Activated CD4-positive, alpha-beta T cell treated with anti-CD3 and anti-CD28 coated beads for 4 hours (primary cell): ENCODE data around the gene MINDY1.

Source experiments
- DNase-seq, 2 donors: peaks; one replicate each; pipeline ENCODE4 v3.0.0-alpha.2; 2020

The MINDY1 gene

GRCh38 chr1:151006327-151007052, at the start of gene MINDY1:
MINDY1 (minus strand) TSS chr1:151006902; CDS start chr1:151002617, 4,285 bp downstream.
- peak in 1 of 2 donors; percentile 14 for DNase-seq

DNA sequence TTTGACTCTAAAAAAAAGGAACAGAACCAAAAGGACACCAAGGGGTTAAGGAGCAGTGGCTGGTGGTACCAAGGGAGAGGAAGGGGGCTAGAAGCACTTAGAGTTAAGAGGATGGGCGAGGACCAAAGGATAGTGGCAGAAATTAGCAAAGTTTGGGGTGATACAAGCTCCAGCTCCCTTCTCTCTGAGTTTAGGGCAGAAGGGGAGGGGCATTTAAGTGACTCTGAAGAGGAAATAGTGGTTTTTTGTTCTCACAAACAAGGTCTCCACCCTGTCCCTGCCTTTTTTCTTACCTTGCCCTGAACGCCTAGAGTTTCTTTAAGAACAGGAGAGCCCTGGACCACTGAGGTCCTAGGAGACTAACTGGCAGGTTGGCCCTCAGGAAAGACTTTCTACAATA, 49.4 kb upstream of the MINDY1 start:
- no peak for DNase-seq

- no peak for DNase-seq
Measured at GRCh38 chr1:151055581-151055980, 48.9 kb upstream of the MINDY1 start.

DNA sequence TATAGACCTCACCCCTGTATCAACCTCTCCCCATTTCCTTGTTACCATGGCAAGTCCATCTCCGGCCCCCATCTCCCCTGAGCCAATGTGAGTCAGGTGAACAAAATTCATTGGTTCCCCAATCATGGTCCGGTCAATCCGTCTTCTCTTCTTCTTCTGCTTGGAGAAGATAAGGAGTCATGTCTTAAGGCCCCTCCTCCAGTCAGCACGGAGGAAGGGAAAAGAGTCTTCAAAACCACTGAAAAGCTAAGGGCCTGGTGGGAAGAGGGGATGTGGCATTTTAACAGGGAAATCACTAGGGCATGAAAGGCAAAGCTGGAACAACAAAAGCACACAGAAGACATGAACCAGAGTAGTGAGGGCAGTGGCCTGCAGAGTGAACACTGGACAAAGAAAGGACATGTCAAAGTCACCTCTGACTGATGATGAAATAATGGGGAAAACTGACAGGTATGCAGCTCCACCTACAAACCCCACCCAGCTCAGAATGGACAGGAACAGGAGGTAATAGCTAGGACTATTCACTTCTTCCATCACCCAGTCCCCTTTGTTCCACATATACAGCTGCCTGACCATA, 48.4 kb upstream of the MINDY1 start:
- DNase-seq: no peak

- no peak for DNase-seq
Measured at GRCh38 chr1:151051356-151052009, 44.8 kb upstream of the MINDY1 start.

DNA sequence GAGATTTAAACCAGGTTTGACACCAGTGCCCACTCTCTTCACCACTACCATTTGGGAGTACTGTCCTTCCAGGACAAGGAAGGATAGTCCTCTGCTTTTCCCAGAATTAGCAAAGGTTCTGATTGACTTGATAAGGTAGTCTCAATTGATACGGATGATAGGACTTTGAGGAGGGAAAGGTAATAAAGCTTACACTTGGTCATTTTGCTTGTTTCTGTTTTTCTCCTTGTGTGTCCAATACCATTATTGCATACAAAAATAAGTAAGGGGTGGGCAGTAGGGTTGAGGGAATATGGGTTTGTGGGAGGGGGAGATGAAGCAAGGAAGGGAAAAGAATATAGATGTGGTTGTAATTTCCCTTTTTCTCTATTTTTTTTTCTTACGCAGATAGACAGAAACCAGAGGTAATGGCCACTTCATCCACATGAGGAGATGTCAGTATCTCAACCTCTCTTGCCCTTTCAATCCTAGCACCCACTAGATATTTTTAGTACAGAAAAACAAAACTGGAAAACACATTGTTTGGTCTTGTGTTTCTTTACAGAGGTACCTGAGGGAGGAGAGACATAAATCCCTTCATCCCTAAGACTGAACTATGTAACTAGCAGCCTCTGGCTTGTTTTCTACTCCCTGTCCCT, 43.5 kb upstream of the MINDY1 start:
- DNase-seq: no peak

DNA sequence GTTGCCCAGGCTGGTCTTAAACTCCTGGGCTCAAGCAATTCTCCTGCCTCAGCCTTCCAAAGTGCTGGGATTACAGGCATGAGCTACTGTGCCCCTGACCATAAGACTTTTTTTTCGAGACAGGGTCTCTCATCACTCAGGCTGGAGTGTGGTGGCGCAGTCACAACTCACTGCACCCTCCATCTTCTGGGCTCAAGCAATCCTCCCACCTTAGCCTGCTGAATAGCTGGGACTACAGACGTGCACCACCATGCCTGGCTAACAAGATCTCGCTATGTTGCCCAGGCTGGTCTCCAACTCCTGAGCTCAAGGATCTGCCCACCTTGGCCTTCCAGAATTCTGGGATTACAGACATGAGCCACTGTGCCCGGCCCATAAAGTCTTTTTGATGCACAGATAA, 42.8 kb upstream of the MINDY1 start:
- DNase-seq: no peak

GRCh38 chr1:151048645-151049032, 41.9 kb upstream of the MINDY1 start:
- DNase-seq: no peak

- DNase-seq: peak; percentile 45 to 48
Measured at GRCh38 chr1:151047925-151048644, 41.4 kb upstream of the MINDY1 start.

DNA sequence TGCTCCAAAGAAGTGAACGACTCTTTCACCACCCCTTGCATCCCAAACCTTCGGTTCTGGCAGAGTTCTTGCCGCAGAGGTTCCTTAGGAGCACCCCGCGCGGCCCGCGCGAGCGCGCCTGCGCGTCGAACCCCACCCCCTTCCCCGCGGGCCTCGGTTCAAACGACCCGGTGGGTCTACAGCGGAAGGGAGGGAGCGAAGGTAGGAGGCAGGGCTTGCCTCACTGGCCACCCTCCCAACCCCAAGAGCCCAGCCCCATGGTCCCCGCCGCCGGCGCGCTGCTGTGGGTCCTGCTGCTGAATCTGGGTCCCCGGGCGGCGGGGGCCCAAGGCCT, 40.9 kb upstream of the MINDY1 start, which contains the start of gene C1orf56:
Gene C1orf56, plus strand, starts transcription at position 161 of the 334 bp plus-strand sequence. Its CDS starts 97 bp downstream, at position 258.
- DNase-seq: peak; percentile 43 to 54

DNA sequence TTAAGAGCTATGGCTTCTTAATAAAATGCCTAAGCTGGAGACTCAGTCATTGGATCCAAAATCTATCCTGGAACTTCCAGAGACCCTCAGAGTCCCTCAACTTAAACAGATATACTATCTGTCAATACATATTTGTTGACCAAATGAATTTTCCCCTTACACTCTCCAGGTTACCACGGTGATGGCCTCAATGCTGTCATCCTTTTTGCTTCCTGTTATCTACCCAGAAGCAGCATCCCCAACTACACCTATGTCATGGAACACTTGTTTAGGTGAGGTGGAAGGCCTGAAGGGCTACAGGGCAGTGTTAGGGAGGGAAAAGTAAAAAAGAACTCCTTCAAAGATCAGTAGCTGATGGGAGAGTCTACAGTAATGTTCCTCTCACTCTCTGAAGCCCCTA, 36.5 kb upstream of the MINDY1 start:
- no peak for DNase-seq

- DNase-seq: no peak
Measured at GRCh38 chr1:151039521-151039920, 32.8 kb upstream of the MINDY1 start.

GRCh38 chr1:151037032-151037431, 30.3 kb upstream of the MINDY1 start:
- DNase-seq: no peak

GRCh38 chr1:151036356-151036755, 29.7 kb upstream of the MINDY1 start, which contains the start of gene BNIPL:
BNIPL (plus strand) TSS chr1:151036586; CDS start chr1:151036726, 140 bp downstream.
- DNase-seq: no peak

DNA sequence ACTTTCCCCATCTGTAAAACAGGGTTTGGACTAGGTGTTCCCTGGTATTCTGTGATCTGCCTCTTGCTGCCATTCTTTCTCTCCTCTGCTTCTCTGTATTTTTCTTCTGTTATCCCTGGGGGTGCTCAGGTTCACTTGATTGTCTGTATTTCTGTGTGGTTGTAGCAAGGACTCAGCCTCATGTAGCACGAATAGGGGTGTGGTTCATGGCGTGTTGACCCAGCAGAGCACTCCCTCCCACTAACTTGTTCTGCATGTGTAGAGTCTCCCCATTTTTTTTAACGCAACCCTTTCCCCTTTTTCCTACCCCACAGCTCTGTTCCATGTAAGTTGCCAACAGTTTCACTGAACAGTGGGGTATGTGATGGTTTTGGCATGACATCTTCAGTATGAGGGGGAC, 28.5 kb upstream of the MINDY1 start:
- no peak for DNase-seq

DNA sequence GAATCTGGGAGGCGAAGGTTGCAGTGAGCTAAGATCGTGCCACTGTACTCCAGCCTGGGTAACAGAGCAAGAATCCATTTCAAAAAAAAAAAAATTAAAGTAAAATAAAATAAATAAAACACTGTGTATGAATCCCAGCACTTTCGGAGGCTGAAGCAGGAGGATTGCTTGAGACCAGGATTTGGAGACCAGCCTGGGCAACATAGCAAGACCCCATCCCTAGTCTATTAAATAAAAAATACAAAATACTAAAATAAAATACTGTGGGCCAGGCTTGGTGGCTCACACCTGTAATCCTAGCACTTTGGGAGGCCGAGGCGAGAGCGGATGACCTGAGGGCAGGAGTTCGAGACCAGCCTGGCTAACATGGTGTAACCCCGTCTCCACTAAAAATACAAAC, 25.5 kb upstream of the MINDY1 start:
- no peak for DNase-seq

- DNase-seq: no peak
Measured at GRCh38 chr1:151026460-151026859, 19.8 kb upstream of the MINDY1 start.

DNA sequence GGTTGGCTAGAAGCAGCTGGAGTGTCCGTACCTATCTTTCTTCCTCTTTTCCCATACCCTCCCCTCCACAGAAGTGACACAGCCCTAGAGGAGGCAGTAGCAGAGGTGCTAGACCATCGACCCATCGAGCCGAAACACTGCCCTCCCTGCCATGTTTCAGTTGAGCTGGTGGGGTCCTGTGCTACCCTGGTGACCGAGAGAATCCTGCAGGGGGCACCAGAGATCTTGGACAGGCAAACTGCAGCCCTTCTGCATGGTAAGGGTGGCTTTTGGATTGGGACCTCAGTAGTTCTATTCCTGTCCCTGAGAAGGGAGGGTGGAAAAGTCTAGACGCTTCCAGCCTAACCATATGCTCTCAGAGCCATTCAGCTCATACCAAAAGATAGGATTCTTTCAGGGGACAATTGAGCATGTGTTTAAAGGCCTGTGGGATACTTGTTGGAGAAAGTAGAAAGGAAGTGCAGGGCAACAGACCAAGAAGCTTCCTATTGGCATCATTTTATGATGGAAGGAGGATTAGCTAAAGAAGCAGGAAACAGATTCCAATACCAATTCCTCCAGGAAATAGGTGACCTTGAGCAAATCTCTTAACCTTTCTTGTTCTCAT, 17.9 kb upstream of the MINDY1 start:
- peak; percentile 85 to 92 for DNase-seq

GRCh38 chr1:151013518-151013917, 6.8 kb upstream of the MINDY1 start:
- DNase-seq: no peak

GRCh38 chr1:151012684-151013471, 6.2 kb upstream of the MINDY1 start:
- no peak for DNase-seq

GRCh38 chr1:151011154-151011850, 4.6 kb upstream of the MINDY1 start:
- DNase-seq: no peak
